Activated CD8-positive, alpha-beta memory T cell treated with anti-CD3 and anti-CD28 coated beads, Interleukin-2, amount 50 U/mL, for 1 hour (primary cell): ENCODE results near the gene CTSD.

ENCODE experiments used
- DNase-seq: peaks from one replicate; pipeline ENCODE4 v3.0.0-alpha.2; 2020; ENCODE audit errors: extremely low read depth

Gene CTSD

DNA sequence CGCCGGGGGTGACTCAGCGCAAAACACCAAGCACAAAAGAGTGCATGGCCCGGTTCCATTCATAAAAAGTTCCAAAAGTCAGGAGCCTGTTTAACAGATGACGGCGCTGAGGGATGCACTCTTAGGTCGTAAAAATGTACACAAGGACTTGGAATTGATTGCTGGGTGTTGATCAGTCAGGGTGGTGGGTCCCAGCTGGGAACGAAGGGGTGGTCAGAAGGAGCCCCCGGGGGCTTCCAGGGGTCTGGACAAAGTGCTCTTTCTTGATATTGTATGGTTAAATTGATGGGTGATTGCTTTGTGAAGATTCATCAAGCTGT, 34.1 kb downstream of the CTSD start:
- no peak for DNase-seq

DNA sequence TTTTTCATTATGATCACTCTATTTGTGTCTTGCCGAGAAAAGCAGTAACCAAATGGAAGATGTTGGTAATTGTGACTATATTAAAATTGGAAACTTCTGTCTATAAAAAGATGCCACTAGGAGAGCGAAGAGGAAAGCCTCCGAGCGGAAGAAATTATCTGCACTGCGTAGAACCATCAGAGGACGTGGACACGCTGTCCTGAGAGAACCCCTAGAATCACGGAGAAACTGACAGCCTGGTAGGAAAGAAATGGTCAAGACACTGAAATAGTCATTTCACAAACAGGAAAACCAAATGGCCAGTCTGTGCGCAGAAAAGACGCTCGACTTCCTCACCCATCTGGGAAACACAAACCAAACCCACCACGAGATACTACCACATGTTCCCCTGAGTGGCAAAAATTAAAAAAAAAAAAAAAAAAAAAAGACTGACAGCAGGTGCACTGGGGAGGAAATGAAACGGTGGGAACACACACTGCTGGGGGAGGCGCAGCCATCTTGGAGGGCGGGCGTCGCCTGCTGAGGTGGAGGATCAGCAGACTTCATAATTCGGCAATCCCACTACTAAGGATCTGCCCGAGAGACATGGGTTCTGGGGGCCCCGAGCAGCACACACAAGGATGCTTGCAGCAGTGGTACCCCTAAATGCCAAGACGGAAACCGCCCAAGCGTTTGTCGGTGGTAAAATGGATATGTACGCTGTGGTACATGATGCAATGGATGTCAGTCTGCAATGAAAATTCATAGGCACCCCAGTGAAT, 34.6 kb downstream of the CTSD start:
- no peak for DNase-seq

DNA sequence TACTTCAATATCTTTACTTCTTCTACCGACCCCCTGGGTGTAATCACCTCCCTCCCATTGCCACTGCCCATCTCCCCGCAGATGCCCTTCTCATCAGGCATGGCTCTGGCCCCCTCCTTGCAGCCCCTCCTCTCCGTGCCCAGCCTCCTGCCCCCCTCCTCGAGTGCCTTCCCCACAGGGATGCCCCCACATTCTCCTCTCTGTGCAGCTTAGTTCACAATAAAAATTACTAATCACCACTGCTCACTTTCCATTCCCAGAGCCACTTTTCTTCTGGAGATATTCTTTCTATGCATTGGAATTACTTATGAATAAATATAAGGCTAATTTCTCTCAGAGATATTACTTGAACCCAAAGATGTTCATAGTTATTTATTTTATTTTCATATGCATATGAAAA, 35.4 kb downstream of the CTSD start:
- no peak for DNase-seq

DNA sequence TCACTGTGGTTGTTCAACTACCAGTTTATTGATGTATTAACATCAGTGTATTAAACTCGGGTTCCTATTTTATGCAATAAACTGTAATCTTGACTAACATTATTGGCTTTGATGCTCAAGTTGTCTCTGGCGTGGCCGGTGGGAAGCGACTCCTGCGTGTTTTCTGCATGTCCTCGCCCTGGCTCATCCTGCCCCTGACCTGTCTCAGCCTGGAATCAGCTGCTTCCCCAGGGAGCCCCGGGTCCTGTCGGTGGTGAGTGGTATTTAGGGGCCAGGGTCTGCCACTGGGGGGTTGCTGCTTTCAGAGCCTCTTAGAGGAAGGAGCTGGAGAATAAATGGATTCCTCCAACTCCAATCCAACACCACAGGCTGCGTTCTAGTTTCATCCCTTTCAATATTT, 35.9 kb downstream of the CTSD start:
- no peak for DNase-seq

DNA sequence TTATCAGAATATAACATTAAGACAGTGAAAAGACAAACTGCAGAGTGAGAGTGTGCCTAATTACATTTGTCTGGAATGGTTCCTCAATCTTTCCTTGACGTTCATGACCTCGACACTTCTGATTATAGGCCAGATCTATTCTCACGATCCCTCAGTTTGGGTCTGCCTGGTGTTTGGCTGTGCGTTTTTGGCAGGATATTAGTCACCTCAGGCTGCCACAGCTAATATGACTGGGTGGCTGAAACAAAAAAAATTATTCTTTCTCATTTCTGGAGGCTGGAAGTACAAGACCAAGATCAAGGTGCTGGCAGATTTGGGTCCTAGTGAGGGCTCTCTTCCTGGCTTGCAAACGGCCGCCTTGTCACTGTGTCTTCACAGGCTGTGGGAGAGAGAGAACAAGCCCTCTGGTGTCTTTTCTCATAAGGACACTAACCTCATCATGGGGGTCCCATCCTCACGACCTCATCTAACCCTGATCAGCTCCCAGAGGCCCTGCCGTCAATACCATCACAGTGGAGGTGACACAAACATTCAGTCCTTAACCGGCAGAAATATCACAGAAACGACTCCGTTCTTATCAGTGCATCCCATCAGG, 36.5 kb downstream of the CTSD start:
- DNase-seq = no peak

- DNase-seq = no peak
These were observed 43.9 kb downstream of the CTSD start for GRCh38 chr11:1719781-1720180.

- DNase-seq = no peak
These were observed 45.4 kb downstream of the CTSD start for GRCh38 chr11:1718326-1718725.

- no peak for DNase-seq
These were observed 46.0 kb downstream of the CTSD start for GRCh38 chr11:1717745-1718144.

DNA sequence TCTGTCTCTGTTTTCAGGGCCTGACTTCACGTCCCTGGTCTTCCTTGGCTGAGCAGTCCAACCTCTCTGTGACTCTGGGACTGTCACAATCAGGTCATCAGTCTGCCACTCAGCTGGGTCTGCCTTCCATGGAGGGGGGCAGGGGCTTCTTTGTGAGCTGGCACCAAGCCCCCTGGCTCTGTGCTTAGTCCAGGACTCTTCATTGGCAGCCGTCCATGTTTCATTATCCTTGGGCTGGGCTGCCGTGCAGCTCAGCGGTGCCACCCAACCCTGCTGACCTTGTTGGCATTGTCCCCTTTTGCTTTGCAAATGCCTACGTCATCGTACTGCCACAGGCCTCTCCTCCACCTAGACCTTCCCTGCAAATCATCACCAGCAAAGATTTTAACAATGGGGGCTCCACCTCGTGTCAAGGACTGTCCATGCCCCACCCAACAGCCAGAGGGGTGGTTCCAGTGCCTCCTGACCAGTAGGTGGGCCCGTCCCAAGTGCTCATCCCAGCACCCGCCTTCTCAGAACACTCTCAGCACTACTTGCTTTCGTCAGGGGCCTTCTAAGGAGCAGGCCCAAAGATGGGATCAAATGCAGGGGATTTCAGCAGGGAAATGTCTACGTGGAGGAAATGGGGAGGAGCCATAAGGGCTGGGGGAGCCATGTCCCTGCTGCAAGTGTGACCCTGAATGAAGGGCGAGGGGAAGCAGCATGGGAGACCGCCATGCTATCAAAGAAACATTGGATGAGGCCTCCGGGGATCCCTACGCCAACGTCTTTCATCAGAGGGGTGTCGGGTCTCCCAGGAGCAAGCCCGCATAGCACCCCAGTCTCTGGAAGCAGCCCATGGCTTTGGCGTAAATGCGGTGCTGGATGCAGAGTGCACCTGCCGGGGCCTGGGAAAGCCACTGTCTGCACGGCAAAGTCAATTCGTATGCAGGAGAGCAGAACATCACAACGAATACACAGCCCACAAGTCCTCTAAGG, 48.5 kb downstream of the CTSD start:
- no peak for DNase-seq

DNA sequence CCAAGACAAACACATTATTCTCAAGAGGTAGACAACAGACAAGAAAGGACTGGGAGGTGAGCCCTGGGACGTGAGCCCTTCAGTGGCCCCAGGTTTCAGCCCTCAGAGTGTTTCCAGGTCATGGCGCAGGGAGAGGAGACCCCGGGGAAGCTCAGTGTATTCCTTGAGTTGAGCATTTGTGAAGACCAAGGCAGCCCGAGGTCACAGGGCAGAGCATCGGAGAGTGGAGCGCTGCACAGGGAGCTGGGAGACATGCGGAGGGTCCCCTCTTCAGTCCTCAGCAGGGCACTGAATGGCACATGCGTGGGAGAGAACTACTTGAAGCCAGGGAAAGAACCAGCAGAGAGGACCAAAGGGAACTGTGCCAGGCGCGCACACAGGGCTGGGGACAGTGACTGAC, 55.0 kb downstream of the CTSD start:
- DNase-seq = no peak

DNA sequence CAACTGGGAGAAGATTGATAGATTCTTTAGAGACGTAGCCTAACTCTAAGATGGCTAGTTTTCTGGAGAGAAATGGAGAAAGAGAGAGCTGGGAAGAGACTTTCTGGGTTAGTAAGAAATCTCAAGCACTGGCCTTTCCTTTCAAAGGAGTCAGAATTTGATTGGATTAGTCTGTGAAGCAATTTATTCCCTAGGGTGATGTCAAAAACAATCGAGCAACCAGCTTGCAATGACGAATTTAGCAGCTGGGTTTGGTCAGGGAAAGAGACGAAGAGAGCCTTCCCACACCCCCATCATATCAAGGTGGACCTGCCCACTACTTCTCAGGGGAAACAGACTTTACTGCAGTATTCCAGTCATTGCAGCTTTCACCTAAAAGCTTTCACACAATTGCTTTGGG, 56.0 kb downstream of the CTSD start:
- no peak for DNase-seq

DNA sequence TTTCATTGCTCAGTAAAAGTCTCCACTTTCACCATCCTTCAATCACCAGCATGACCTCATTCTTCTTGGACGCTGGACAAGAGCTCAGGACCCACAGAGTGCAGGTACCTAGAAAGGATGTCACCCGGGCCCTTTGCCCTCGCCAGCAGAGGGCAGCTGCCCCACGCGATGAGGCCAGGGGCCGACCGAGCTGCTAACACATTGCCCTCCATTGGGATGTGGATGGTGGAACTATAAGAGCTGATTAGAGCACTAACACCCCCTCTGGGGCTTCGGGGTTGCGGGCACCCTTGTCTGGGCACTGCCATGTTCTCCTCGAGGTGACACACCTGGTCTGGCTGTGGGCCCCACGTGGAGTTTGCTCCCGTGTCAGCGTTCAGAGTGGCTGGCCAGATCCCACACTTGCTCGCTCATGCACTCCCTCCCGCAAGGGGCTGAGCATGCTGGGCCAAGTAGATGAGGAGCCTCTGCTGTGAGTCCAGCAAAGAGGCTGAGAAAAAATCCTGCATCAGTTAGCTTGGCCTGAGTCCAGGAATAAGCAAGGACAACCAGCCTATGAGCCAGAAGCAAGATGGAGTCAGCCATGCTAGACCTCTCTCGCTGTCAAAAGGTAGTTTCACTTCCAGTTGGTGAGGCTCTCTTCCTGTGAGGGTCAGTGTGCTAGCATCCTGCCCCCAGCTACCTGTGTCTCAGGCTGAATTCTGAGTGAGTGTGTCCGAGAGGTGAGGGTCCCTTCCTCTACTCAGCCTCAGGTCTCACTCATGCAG, 56.9 kb downstream of the CTSD start:
- no peak for DNase-seq

DNA sequence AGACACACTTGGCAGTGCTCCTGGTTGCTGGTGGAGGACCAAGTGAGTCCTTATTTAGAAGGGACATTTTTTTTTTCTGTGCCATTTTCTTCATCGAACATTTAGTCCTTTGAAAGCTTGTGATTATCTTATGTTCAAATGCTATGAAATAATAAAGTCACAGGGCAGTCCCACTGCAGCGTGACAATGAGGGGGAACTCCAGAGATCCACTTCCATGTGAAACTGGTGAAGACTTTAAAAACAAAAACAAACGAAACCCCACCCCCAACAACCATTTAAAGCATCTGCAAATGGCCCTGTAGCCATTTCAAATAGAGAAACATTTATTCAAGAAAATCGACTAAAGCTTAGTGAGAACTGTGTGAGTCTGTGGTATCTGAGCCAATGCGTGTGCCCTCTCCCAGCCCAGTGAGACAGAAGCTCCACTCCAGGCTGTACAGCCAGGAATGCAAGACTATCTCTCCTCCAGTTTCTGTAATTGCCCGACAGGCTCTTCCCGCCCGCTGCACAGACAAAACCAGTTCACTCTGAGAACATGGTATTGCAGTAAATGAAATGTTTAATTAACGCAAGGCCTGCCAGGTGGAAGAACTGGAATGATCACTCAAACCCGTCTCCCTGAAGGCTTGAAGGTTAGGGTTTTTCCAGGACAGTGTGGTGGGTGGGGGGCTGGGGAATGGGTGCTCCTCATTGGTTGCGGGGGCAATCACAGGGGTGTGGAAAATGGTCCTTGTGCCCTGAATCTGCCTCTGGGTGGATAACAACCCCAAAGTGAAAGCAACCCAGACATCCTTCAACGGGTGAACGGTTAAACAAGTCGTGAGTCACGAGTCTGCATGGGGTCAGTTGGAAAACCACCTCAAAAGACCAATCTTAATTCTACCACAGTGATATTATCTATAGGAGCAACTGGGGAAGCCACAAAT, 58.3 kb downstream of the CTSD start:
- DNase-seq = no peak

- DNase-seq = no peak
These were observed 60.6 kb downstream of the CTSD start for GRCh38 chr11:1703146-1703545.
